HCT116 (cell line): ENCODE measurements around the gene SMTNL2. TPM values are rescaled to one million over a fixed set of nuclear protein-coding genes. Genes with fewer than 3 reads are reported as not detected.

Experiments
- ATAC-seq: fragments of 200-7000 bp; cut with Tn5 transposase; 2 replicates; pipeline ENCODE4 v1.9.1; 2020; ENCODE audit warnings: mild to moderate bottlenecking, moderate library complexity
- BruUV-seq: library from RNA; stranded (reverse); fragments of 400-500 nt; replicated peaks from 2 replicates; lab custom pipeline; 2021; lab: Mats Ljungman, UMichigan
- CTCF ChIA-PET: fragments of 300-600 bp; sonication (Branson Sonifier 250); formaldehyde crosslinking; loops from one replicate; lab custom pipeline; 2021; ENCODE audit warnings: antibody characterized with exemption; lab: Charles Lee
- POLR2A ChIA-PET: fragments of 300-600, 350-600 bp; sonication (Branson Sonifier 250); formaldehyde crosslinking; loops from one replicate; lab custom pipeline; 2021; ENCODE audit warnings: antibody characterized with exemption; lab: Charles Lee
- RAD21 ChIA-PET, 2 experiments: fragments of 300-600 bp; sonication (Branson Sonifier 250); formaldehyde crosslinking; loops; one replicate each; lab custom pipeline; 2023; ENCODE audit warnings: low total read pairs in 2 of 2; ENCODE audit not compliant: uncharacterized antibody in 2 of 2, unreplicated experiment in 2 of 2, low non-redundant PET in 1 of 2; lab: Charles Lee
- DNase-seq: peaks from one replicate; pipeline ENCODE4 v3.0.0-alpha.2; 2010; ENCODE audit warnings: low read depth, low spot score
- H2AFZ ChIP-seq: fragments of 200-600 bp; shearing (Covaris generic), sonication (generic); 2 replicates; pipeline ENCODE4 v1.6.1; 2017; ENCODE audit warnings: low read depth, mixed run types, mixed read lengths, antibody characterized with exemption, low read length; ENCODE audit not compliant: poor library complexity, severe bottlenecking
- H3K27ac ChIP-seq: 2 replicates; pipeline ENCODE4 v1.5.1; 2012; ENCODE audit warnings: low read depth, low read length
- H3K27me3 ChIP-seq: fragments of 200-600 bp; sonication (generic); 2 replicates; pipeline ENCODE4 v1.6.1; 2016; ENCODE audit warnings: mixed run types, low read length, mixed read lengths; ENCODE audit not compliant: insufficient read depth
- H3K36me3 ChIP-seq, 2 experiments: fragments of 200-500 bp in 1 of 2; fragments of 200-600 bp in 1 of 2; sonication (Bioruptor generic) in 1 of 2; sonication (generic) in 1 of 2; 2 replicates each; pipeline versions ENCODE4 v1.5.1 to v1.6.1; 2014 to 2016; ENCODE audit warnings: low read length in 2 of 2, inconsistent platforms in 1 of 2, mixed read lengths in 1 of 2, mixed run types in 1 of 2; ENCODE audit not compliant: insufficient read depth in 2 of 2, control insufficient read depth in 1 of 2
- H3K4me1 ChIP-seq, 2 experiments: fragments of 200-600 bp in 1 of 2; sonication (generic) in 1 of 2; 2 replicates each; pipeline versions ENCODE4 v1.5.1 to v1.6.1; 2012 to 2017; ENCODE audit warnings: low read length in 2 of 2, inconsistent platforms in 1 of 2, mild to moderate bottlenecking in 1 of 2, mixed read lengths in 1 of 2, mixed run types in 1 of 2, moderate library complexity in 1 of 2; ENCODE audit not compliant: insufficient read depth in 2 of 2, control insufficient read depth in 1 of 2
- H3K4me2 ChIP-seq: fragments of 200-600 bp; sonication (generic); 2 replicates; pipeline ENCODE4 v1.6.1; 2017; ENCODE audit warnings: mixed run types, low read length, mixed read lengths
- H3K4me3 ChIP-seq, 2 experiments: fragments of 200-600 bp in 1 of 2; sonication (generic) in 1 of 2; replicated peaks in 1 of 2; 2 replicates each; pipeline ENCODE4 v1.5.1; 2011 to 2016; ENCODE audit warnings: low read length in 2 of 2, control low read depth in 1 of 2, low read depth in 1 of 2, mild to moderate bottlenecking in 1 of 2, mixed read lengths in 1 of 2, mixed run types in 1 of 2
- H3K79me2 ChIP-seq: fragments of 200-600 bp; sonication (generic); 2 replicates; pipeline ENCODE4 v1.6.1; 2017; ENCODE audit warnings: mild to moderate bottlenecking, mixed run types, low read length, moderate library complexity, mixed read lengths; ENCODE audit not compliant: insufficient read depth
- H3K9ac ChIP-seq: fragments of 200-600 bp; sonication (generic); 2 replicates; pipeline ENCODE4 v1.6.1; 2016; ENCODE audit warnings: low read length, mixed read lengths
- H3K9me2 ChIP-seq: fragments of 200-600 bp; sonication (generic), shearing (Covaris generic); 2 replicates; pipeline ENCODE4 v1.6.1; 2017; ENCODE audit warnings: mixed run types, mild to moderate bottlenecking, moderate library complexity; ENCODE audit not compliant: insufficient read depth
- H3K9me3 ChIP-seq, 2 experiments: fragments of 200-500 bp in 1 of 2; fragments of 200-600 bp in 1 of 2; sonication (Bioruptor generic) in 1 of 2; sonication (generic) in 1 of 2; 2 replicates each; pipeline ENCODE4 v1.6.1; 2014 to 2017; ENCODE audit warnings: low read length in 2 of 2, mixed read lengths in 2 of 2, inconsistent platforms in 1 of 2, low read depth in 1 of 2, mild to moderate bottlenecking in 1 of 2, mixed run types in 1 of 2, moderate library complexity in 1 of 2; ENCODE audit not compliant: control insufficient read depth in 1 of 2, insufficient read depth in 1 of 2
- H4K20me1 ChIP-seq: fragments of 200-600 bp; sonication (generic), shearing (Covaris generic); 2 replicates; pipeline ENCODE4 v1.6.1; 2017; ENCODE audit warnings: mixed run types, mild to moderate bottlenecking, moderate library complexity; ENCODE audit not compliant: insufficient read depth
- EGR1 ChIP-seq: IDR thresholded peaks from 2 replicates; pipeline ENCODE4 v1.6.1; 2012; ENCODE audit warnings: low read depth
- ELF1 ChIP-seq: IDR thresholded peaks from 2 replicates; pipeline ENCODE4 v1.6.1; 2012; ENCODE audit warnings: low read depth, borderline replicate concordance
- SIN3A ChIP-seq: IDR thresholded peaks from 2 replicates; pipeline ENCODE4 v1.6.1; 2012; ENCODE audit warnings: low read depth
- intact Hi-C: fragments of 100-400 bp; cut with micrococcal nuclease; formaldehyde crosslinking; loops from 2 replicates; pipeline ENCODE4 v1.10.0; 2022
- total RNA-seq: library from RNA; stranded (reverse); gene quantifications from one replicate; pipeline ENCODE4 v1.2.1, GENCODE V29; 2021; ENCODE audit not compliant: unreplicated experiment
- TF ChIP-seq, protein P1 (sequence below), 3 experiments: fragments of 200-600 bp in 1 of 3; sonication (generic) in 1 of 3; IDR thresholded peaks in 2 of 3; conservative IDR thresholded peaks in 1 of 3; 2 replicates each; pipeline ENCODE4 v1.5.1; 2012 to 2017; ENCODE audit warnings: low read depth in 2 of 3, low read length in 2 of 3, antibody characterized with exemption in 1 of 3, borderline replicate concordance in 1 of 3, control low read depth in 1 of 3, mild to moderate bottlenecking in 1 of 3, mixed read lengths in 1 of 3, mixed run types in 1 of 3, moderate library complexity in 1 of 3; ENCODE audit not compliant: insufficient read depth in 1 of 3

Gene SMTNL2
- total RNA-seq, 1 experiment from 2014 or later: 2.3 TPM

GRCh38 chr17:4583206-4583605 is 1.1 kb upstream of the SMTNL2 start:
- H2AFZ ChIP-seq: no peak overlapping the region
- no peaks in the 10 kb centered on the region for H3K9me3 ChIP-seq
- H3K79me2 ChIP-seq: no peaks in the 10 kb centered on the region
- ChIA-PET CTCF (interaction anchor here (2.0 kb wide), 1 partner anchor 16 kb away, joined by 19 read pairs; no protein-coding TSS in a partner anchor), RAD21 (no interaction called here), POLR2A (no interaction called here)
- H3K27me3 ChIP-seq: peaks cover 5% of the 10 kb centered on the region; the same call in 1 of the 2 replicates
- ATAC-seq: no peak
- no peak overlapping the region for H3K9ac ChIP-seq
- no peaks in the 10 kb centered on the region for H3K9me2 ChIP-seq
- BruUV-seq: no TSS peak
- no peak for TF ChIP-seq EGR1
- DNase-seq: no peak
- H3K36me3 ChIP-seq: no peaks in the 10 kb centered on the region
- peak overlapping the region; percentile 98 for H3K4me2 ChIP-seq
- H4K20me1 ChIP-seq: no peaks in the 10 kb centered on the region
- no peak overlapping the region for H3K27ac ChIP-seq
- peaks cover 5 to 23% of the 10 kb centered on the region in 2 experiments; a peak in 3 of 4 replicates for H3K4me1 ChIP-seq
- intact Hi-C loops: no loop called here
- H3K4me3 ChIP-seq: no peak overlapping the region

- ChIA-PET RAD21 (no interaction called here), CTCF (interaction anchor here (2.0 kb wide), 1 partner anchor 17 kb away, joined by 19 read pairs; no protein-coding TSS in a partner anchor), POLR2A (interaction anchor here (1.0 to 1.4 kb wide), 2 partner anchors 8 to 17 kb away, joined by 3 to 4 read pairs; no protein-coding TSS in a partner anchor)
- intact Hi-C loops: no loop called here
- Histone ChIP-seq H3K27me3 (peaks cover 5% of the 10 kb centered on the region; the same call in 1 of the 2 replicates), H3K4me3 (peak overlapping the region; percentile 51 to 65), H3K9ac (peak overlapping the region; percentile 55), H3K9me2 (no peaks in the 10 kb centered on the region), H3K79me2 (no peaks in the 10 kb centered on the region), H3K9me3 (no peaks in the 10 kb centered on the region), H3K4me1 (peaks cover 5 to 23% of the 10 kb centered on the region in 2 experiments; a peak in 3 of 4 replicates), H3K27ac (peak overlapping the region; percentile 46; the same call in 1 of the 2 replicates), H4K20me1 (no peaks in the 10 kb centered on the region), H3K4me2 (peak overlapping the region; percentile 98), H2AFZ (peak overlapping the region; percentile 98), H3K36me3 (no peaks in the 10 kb centered on the region)
- DNase-seq: peak; percentile 31
- BruUV-seq: no TSS peak
- peak; percentile 83 for ATAC-seq
- TF ChIP-seq SIN3A (no peak), ELF1 (no peak), EGR1 (no peak)
- TF ChIP-seq, protein P1, sequence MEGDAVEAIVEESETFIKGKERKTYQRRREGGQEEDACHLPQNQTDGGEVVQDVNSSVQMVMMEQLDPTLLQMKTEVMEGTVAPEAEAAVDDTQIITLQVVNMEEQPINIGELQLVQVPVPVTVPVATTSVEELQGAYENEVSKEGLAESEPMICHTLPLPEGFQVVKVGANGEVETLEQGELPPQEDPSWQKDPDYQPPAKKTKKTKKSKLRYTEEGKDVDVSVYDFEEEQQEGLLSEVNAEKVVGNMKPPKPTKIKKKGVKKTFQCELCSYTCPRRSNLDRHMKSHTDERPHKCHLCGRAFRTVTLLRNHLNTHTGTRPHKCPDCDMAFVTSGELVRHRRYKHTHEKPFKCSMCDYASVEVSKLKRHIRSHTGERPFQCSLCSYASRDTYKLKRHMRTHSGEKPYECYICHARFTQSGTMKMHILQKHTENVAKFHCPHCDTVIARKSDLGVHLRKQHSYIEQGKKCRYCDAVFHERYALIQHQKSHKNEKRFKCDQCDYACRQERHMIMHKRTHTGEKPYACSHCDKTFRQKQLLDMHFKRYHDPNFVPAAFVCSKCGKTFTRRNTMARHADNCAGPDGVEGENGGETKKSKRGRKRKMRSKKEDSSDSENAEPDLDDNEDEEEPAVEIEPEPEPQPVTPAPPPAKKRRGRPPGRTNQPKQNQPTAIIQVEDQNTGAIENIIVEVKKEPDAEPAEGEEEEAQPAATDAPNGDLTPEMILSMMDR (IDR thresholded peaks at IDR 0.05 in 2 of 3, conservative IDR thresholded peaks at IDR 0.05 in 1 of 3; ENCODE audit: borderline replicate concordance in 1 of 3, insufficient read depth in 1 of 3, low read depth in 2 of 3, low read length in 2 of 3): peak in 2 of 3 experiments; percentile 50 to 55; a peak in 4 of 6 replicates
Measured at GRCh38 chr17:4583782-4584100, 588 bp upstream of the SMTNL2 start.
